Calu3 (cell line): ENCODE results near the gene RACGAP1. TPM values are rescaled to one million over a fixed set of nuclear protein-coding genes. Genes with fewer than 3 reads are reported as not detected.

Experiments
- BruUV-seq: library from RNA; stranded (reverse); fragments of 400-500 nt; replicated peaks from 2 replicates; lab custom pipeline; 2021; lab: Mats Ljungman, UMichigan
- CTCF ChIA-PET: fragments of 300-600 bp; sonication (Branson Sonifier 250); formaldehyde crosslinking; loops from one replicate; lab custom pipeline; 2022; ENCODE audit warnings: antibody characterized with exemption; lab: Charles Lee
- DNase-seq: peaks from one replicate; pipeline ENCODE4 v3.0.0; 2022
- H3K27ac Mint-ChIP-seq: one replicate; pipeline ENCODE4 v1.8.0; 2022; ENCODE audit warnings: mixed read lengths; ENCODE audit not compliant: unreplicated experiment
- H3K27me3 Mint-ChIP-seq: one replicate; pipeline ENCODE4 v1.8.0; 2022; ENCODE audit warnings: mixed read lengths; ENCODE audit not compliant: unreplicated experiment
- H3K36me3 Mint-ChIP-seq: one replicate; pipeline ENCODE4 v1.8.0; 2022; ENCODE audit warnings: mild to moderate bottlenecking, moderate library complexity, mixed read lengths; ENCODE audit not compliant: insufficient read depth, unreplicated experiment
- H3K4me1 Mint-ChIP-seq: one replicate; pipeline ENCODE4 v1.8.0; 2022; ENCODE audit warnings: mild to moderate bottlenecking, low read depth, mixed read lengths; ENCODE audit not compliant: unreplicated experiment
- H3K4me3 Mint-ChIP-seq: one replicate; pipeline ENCODE4 v1.8.0; 2022; ENCODE audit warnings: mild to moderate bottlenecking, low read depth, moderate library complexity, mixed read lengths; ENCODE audit not compliant: unreplicated experiment
- H3K9me3 Mint-ChIP-seq: one replicate; pipeline ENCODE4 v1.8.0; 2022; ENCODE audit warnings: low read depth, mixed read lengths; ENCODE audit not compliant: unreplicated experiment
- intact Hi-C: fragments of 100-400 bp; cut with micrococcal nuclease; formaldehyde crosslinking; loops from one replicate; pipeline ENCODE4 v1.10.0; 2022; ENCODE audit not compliant: unreplicated experiment
- total RNA-seq: library from RNA; stranded (reverse); gene quantifications from 2 replicates; pipeline ENCODE4 v1.2.3, GENCODE V29; 2022
- TF ChIP-seq, protein P1 (sequence below): fragments of 200-600 bp; IDR thresholded peaks from one replicate; pipeline ENCODE4 v1.8.0; 2022; ENCODE audit warnings: antibody characterized with exemption; ENCODE audit not compliant: unreplicated experiment

The RACGAP1 gene
- total RNA-seq, 1 experiment from 2014 or later: 62.0 TPM

DNA sequence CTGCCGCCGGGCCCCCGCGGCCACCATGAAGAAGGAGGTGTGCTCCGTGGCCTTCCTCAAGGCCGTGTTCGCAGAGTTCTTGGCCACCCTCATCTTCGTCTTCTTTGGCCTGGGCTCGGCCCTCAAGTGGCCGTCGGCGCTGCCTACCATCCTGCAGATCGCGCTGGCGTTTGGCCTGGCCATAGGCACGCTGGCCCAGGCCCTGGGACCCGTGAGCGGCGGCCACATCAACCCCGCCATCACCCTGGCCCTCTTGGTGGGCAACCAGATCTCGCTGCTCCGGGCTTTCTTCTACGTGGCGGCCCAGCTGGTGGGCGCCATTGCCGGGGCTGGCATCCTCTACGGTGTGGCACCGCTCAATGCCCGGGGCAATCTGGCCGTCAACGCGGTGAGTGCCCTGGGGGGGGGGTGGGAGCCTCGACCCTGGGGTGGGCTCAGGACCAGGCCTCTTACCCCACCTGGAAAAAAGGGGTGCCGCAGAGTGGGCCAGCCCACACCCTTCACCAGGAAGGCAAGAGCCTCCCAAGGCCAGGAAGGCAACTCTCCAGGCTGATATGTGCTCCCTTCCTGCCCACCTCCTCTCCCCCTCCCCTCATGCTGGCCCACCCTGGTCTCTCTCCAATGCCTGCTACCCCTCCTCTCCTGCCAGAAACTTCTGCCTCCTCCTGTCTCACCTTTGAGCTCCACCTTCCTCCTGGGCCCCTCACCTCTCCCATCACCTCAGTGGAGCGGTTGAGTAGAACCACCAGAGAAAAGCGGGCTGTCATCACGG lies 63.1 kb downstream of the RACGAP1 start:
- CTCF ChIA-PET: interaction anchor here (0.9 to 1.7 kb wide), 7 partner anchors 10 to 119 kb away, joined by 3 to 15 read pairs (median 5); partner anchors contain the start of gene BCDIN3D

DNA sequence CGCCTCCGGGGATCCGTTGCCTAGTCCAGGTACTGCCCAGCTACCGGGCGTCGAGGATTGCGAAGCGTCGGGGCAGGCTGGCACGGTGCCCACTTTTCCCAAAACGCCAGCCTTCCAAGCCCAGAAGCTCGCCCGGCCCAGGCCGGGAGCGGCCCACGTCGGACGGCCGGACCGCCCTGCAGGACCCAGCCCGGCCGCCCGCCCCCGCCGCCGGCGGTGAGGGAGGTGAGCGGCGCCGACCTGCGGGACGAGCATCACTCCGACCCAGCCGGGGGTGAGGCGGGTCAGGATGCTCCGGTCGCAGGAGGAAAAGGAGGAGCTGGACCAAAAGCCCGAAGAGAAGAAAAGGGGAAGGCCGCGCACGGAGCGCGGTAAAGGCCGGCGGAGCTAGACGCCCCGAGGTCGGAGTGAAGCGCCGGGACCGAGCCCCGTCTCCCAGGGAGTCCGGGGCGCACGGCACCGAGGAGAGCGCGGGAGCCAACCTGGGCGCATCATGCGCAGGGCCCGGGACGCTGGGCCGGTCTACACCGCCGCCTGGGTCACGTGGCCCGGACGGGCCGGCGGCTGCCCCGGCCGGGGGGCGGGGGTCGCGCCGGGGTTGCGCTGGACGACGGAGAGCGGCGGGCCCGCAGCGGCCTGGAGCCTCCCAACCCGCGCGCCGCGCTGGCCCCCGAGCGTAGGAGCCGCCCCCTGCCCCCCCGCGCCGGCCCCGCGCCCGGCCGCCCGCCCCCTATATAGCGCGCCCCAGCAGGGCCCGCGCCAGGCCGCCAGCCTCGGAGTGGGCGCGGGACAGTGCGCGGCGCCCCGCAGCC lies 64.0 kb downstream of the RACGAP1 start, which contains the start of gene AQP5:
AQP5 (plus strand) TSS at position 762 of the 812 bp plus-strand sequence. CDS start 146 bp downstream, outside the sequence.
- Mint-ChIP-seq H3K4me3 (peak within 1 kb of the TSS; percentile 68), H3K27me3 (peaks cover 14% of the 10 kb centered on the region), H3K4me1 (peaks cover 54% of the 10 kb centered on the region), H3K9me3 (no peaks in the 10 kb centered on the region), H3K36me3 (peaks cover 28% of the 10 kb centered on the region), H3K27ac (peak within 1 kb of the TSS; percentile 88)
- TF ChIP-seq, protein P1, sequence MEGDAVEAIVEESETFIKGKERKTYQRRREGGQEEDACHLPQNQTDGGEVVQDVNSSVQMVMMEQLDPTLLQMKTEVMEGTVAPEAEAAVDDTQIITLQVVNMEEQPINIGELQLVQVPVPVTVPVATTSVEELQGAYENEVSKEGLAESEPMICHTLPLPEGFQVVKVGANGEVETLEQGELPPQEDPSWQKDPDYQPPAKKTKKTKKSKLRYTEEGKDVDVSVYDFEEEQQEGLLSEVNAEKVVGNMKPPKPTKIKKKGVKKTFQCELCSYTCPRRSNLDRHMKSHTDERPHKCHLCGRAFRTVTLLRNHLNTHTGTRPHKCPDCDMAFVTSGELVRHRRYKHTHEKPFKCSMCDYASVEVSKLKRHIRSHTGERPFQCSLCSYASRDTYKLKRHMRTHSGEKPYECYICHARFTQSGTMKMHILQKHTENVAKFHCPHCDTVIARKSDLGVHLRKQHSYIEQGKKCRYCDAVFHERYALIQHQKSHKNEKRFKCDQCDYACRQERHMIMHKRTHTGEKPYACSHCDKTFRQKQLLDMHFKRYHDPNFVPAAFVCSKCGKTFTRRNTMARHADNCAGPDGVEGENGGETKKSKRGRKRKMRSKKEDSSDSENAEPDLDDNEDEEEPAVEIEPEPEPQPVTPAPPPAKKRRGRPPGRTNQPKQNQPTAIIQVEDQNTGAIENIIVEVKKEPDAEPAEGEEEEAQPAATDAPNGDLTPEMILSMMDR: no peak
- BruUV-seq: no TSS peak
- intact Hi-C loops: no loop called here
- DNase-seq: peak; percentile 43
- CTCF ChIA-PET: interaction anchor here (3.0 kb wide), 1 partner anchor 16 kb away, joined by 20 read pairs; no protein-coding TSS in a partner anchor

More for the DNA sequence above, 63.1 kb downstream of the RACGAP1 start:
- Mint-ChIP-seq H3K4me3 (peak overlapping the region; percentile 68), H3K27me3 (peaks cover 14% of the 10 kb centered on the region), H3K9me3 (no peaks in the 10 kb centered on the region), H3K4me1 (peaks cover 46% of the 10 kb centered on the region), H3K36me3 (peaks cover 28% of the 10 kb centered on the region), H3K27ac (peak overlapping the region; percentile 76)
- TSS peak; percentile 27 for BruUV-seq
- intact Hi-C loops: no loop called here
- peak; percentile 15 for DNase-seq
- TF ChIP-seq, protein P1: no peak

DNA sequence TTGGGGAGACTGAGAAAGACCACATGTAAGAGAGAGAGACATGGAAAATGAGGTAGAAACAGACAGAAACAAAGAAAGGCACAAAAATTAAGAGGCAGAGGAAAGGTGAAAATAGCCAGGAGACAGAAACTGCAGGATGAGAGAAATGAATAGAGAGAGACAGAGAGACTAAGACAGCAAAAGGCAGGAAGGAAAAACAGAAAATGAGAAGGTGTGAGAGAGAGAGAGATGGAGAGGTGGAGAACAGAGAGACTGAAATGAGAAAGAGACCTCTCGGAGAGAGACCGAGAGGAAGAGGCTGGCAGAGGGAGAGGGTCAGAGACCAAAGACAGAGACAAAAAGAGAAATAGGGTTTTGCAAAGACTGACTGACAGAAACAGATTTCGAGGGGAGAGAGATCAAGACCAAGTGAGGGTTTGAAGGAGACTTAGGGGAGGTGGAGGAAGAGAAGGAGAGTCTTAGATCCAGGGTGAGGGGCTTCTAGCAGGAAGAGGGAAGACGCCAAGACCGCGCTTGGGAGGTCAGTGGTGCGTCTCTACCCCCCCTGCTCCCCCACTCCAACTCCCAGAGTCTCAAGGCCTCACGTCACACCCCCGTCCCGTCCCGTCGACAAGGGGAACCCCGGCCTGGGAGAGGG lies 64.7 kb downstream of the RACGAP1 start:
- H3K4me1 Mint-ChIP-seq: peaks cover 54% of the 10 kb centered on the region
- CTCF ChIA-PET: interaction anchor here (0.8 to 3.0 kb wide), 3 partner anchors 11 to 17 kb away, joined by 4 to 20 read pairs (median 4); no protein-coding TSS in a partner anchor
- no TSS peak for BruUV-seq
- DNase-seq: no peak
- peaks cover 28% of the 10 kb centered on the region for H3K36me3 Mint-ChIP-seq
- intact Hi-C loops: no loop called here
- H3K4me3 Mint-ChIP-seq: peak overlapping the region; percentile 68
- H3K27me3 Mint-ChIP-seq: peaks cover 14% of the 10 kb centered on the region
- no peaks in the 10 kb centered on the region for H3K9me3 Mint-ChIP-seq
- peak overlapping the region; percentile 88 for H3K27ac Mint-ChIP-seq
- TF ChIP-seq, protein P1: no peak
